ENCODE measurements around the gene RUNX3. TPM values are rescaled to one million over a fixed set of nuclear protein-coding genes. Genes with fewer than 3 reads are reported as not detected.
A peak's percentile ranks its signal among the peaks of the same experiment; 100 is the strongest.
"Not testable (repeated sequence)": the region's sequence is repeated elsewhere in the genome, so short reads cannot be mapped to it uniquely, and the experiment has no call there.

Gene RUNX3
- total RNA-seq (2013): 6.5 TPM
- 10 to 100 TPM in 1 of 3 donors, 1 to 10 TPM in 2; 4.4 to 27.9 (median 6.7) TPM for polyA plus RNA-seq
- polyA minus RNA-seq: 11.8 and 13.4 TPM in 2 replicates
- 24.0 to 417 (median 92.8) reads per million in 11 experiments for total RNA-seq

- Histone ChIP-seq H2AFZ (ENCODE audit: insufficient read depth, low read depth, low read length, poor library complexity, severe bottlenecking) (peak within 1 kb of the TSS; percentile 70), H3K4me2 (replicated peaks; ENCODE audit: extremely low read depth, low read length, poor library complexity, severe bottlenecking) (peak within 1 kb of the TSS; percentile 74), H3K79me2 (ENCODE audit: insufficient read depth, low read length) (peaks cover 6% of the 10 kb centered on the region), H3K36me3 (replicated peaks in 1 of 2; ENCODE audit: control insufficient read depth in 1 of 2, insufficient read depth in 2 of 2, low read length in 2 of 2) (peaks cover 7% of the 10 kb centered on the region in 2 donors), H3K9me3 (replicated peaks in 1 of 2; ENCODE audit: control insufficient read depth in 1 of 2, insufficient read depth in 1 of 2, low read length in 2 of 2) (no peaks in the 10 kb centered on the region), H4K20me1 (ENCODE audit: insufficient read depth, low read length) (peaks cover 39% of the 10 kb centered on the region), H3K27me3 (ENCODE audit: control insufficient read depth in 2 of 2, insufficient read depth in 2 of 2, low read length in 2 of 2) (peaks cover 0 to 59% of the 10 kb centered on the region in 2 donors), H3K9ac (ENCODE audit: insufficient read depth, low read length, poor library complexity, severe bottlenecking) (peak within 1 kb of the TSS; percentile 80), H3K4me3 (replicated peaks in 1 of 3; ENCODE audit: low read depth in 2 of 3, low read length in 3 of 3) (peak within 1 kb of the TSS; percentile 68 to 85 (median 69)), H3K4me1 (ENCODE audit: control insufficient read depth in 1 of 2, insufficient read depth in 2 of 2, low read length in 2 of 2) (peaks cover 39 to 57% of the 10 kb centered on the region in 2 donors), H3K27ac (ENCODE audit: low read depth in 1 of 2, low read length in 2 of 2) (peak within 1 kb of the TSS; percentile 47 to 81)
- H3K4me3 Mint-ChIP-seq: peak within 1 kb of the TSS; percentile 93
- TF ChIP-seq, protein P1, sequence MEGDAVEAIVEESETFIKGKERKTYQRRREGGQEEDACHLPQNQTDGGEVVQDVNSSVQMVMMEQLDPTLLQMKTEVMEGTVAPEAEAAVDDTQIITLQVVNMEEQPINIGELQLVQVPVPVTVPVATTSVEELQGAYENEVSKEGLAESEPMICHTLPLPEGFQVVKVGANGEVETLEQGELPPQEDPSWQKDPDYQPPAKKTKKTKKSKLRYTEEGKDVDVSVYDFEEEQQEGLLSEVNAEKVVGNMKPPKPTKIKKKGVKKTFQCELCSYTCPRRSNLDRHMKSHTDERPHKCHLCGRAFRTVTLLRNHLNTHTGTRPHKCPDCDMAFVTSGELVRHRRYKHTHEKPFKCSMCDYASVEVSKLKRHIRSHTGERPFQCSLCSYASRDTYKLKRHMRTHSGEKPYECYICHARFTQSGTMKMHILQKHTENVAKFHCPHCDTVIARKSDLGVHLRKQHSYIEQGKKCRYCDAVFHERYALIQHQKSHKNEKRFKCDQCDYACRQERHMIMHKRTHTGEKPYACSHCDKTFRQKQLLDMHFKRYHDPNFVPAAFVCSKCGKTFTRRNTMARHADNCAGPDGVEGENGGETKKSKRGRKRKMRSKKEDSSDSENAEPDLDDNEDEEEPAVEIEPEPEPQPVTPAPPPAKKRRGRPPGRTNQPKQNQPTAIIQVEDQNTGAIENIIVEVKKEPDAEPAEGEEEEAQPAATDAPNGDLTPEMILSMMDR (IDR thresholded peaks at IDR 0.05): peak; percentile 30
- peaks cover 16 to 24% of the 10 kb centered on the region in 2 donors for H3K36me3 Mint-ChIP-seq
- H3K27me3 Mint-ChIP-seq (ENCODE audit: low read depth in 3 of 3): peaks cover 26 to 69% (median 68%) of the 10 kb centered on the region in 3 donors
- H3K9me3 Mint-ChIP-seq: peaks cover 0 to 17% (median 2%) of the 10 kb centered on the region in 7 donors
- DNase-seq: peak; percentile 78 to 85 (median 83)
- intact Hi-C loops (cut with micrococcal nuclease): loop anchor here (5.0 kb wide), 3 partner anchors 37 to 172 kb away; no protein-coding TSS in a partner anchor
- H3K4me1 Mint-ChIP-seq: peaks cover 35% of the 10 kb centered on the region
- peak within 1 kb of the TSS; percentile 84 to 93 (median 89) for H3K27ac Mint-ChIP-seq
- 27% methylated on average over 87 of the region's 88 CpGs for WGBS (ENCODE audit: insufficient coverage)
Observed at GRCh38 chr1:24930260-24931145, at the start of gene RUNX3. Gene RUNX3 (minus strand): TSS chr1:24930276. CDS start chr1:24929868, 408 bp downstream.

- H4K20me1 ChIP-seq (ENCODE audit: insufficient read depth, low read length); H3K79me2 ChIP-seq (ENCODE audit: insufficient read depth, low read length); H2AFZ ChIP-seq (ENCODE audit: insufficient read depth, low read depth, low read length, poor library complexity, severe bottlenecking); H3K4me3 Mint-ChIP-seq; H3K9ac ChIP-seq (ENCODE audit: insufficient read depth, low read length, poor library complexity, severe bottlenecking); H3K27ac Mint-ChIP-seq; H3K36me3 ChIP-seq (replicated peaks in 1 of 2; ENCODE audit: control insufficient read depth in 1 of 2, insufficient read depth in 2 of 2, low read length in 2 of 2); H3K36me3 Mint-ChIP-seq; DNase-seq; H3K4me3 ChIP-seq (replicated peaks in 1 of 3; ENCODE audit: low read depth in 2 of 3, low read length in 3 of 3); H3K4me2 ChIP-seq (replicated peaks; ENCODE audit: extremely low read depth, low read length, poor library complexity, severe bottlenecking); H3K27ac ChIP-seq (ENCODE audit: low read depth in 1 of 2, low read length in 2 of 2); H3K4me1 Mint-ChIP-seq; H3K27me3 ChIP-seq (ENCODE audit: control insufficient read depth in 2 of 2, insufficient read depth in 2 of 2, low read length in 2 of 2); intact Hi-C loops (cut with micrococcal nuclease): not testable (repeated sequence)
- H3K9me3 Mint-ChIP-seq: peaks cover 18 to 27% (median 19%) of the 10 kb centered on the region in 7 donors
- WGBS (ENCODE audit: insufficient coverage): 89% methylated on average over 3 of the region's 4 CpGs
- H3K27me3 Mint-ChIP-seq (ENCODE audit: low read depth in 3 of 3): peaks cover 1 to 11% (median 6%) of the 10 kb centered on the region in 3 donors
- Histone ChIP-seq H3K9me3 (replicated peaks in 1 of 2; ENCODE audit: control insufficient read depth in 1 of 2, insufficient read depth in 1 of 2, low read length in 2 of 2) (peaks cover 14 to 24% of the 10 kb centered on the region in 2 donors), H3K4me1 (ENCODE audit: control insufficient read depth in 1 of 2, insufficient read depth in 2 of 2, low read length in 2 of 2) (peaks cover 9 to 14% of the 10 kb centered on the region in 2 donors)
Observed at GRCh38 chr1:24979232-24979631, 49.2 kb upstream of the RUNX3 start.
